ENCODE measurements around the gene SYT17.

DNA sequence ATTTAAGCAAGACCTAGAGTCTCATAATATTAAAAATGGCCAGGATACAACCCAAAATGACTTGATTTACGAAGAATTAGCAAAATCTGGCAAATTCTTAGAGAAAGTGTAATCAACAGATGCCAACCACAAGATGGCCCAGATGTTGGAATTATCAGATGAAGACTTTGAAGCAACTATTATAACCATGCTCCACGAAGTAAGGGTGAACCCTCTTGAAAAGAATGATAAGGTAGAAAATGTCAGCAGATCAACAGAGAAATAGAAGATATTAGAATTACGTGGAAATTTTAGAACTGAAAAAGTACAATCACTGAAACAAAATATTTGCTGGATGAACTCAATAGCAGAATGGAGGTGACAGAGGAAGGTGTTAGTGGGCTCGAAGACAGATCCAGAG lies 67.4 kb downstream of the SYT17 start:
- TF ChIP-seq, protein P1, sequence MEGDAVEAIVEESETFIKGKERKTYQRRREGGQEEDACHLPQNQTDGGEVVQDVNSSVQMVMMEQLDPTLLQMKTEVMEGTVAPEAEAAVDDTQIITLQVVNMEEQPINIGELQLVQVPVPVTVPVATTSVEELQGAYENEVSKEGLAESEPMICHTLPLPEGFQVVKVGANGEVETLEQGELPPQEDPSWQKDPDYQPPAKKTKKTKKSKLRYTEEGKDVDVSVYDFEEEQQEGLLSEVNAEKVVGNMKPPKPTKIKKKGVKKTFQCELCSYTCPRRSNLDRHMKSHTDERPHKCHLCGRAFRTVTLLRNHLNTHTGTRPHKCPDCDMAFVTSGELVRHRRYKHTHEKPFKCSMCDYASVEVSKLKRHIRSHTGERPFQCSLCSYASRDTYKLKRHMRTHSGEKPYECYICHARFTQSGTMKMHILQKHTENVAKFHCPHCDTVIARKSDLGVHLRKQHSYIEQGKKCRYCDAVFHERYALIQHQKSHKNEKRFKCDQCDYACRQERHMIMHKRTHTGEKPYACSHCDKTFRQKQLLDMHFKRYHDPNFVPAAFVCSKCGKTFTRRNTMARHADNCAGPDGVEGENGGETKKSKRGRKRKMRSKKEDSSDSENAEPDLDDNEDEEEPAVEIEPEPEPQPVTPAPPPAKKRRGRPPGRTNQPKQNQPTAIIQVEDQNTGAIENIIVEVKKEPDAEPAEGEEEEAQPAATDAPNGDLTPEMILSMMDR (optimal IDR thresholded peaks at IDR 0.05 in 1 of 3, IDR thresholded peaks at IDR 0.05 in 1 of 3, conservative IDR thresholded peaks at IDR 0.05 in 1 of 3; ENCODE audit: extremely low read depth in 1 of 3, insufficient read depth in 2 of 3, low read length in 3 of 3): no peak
- TF ChIP-seq EZH2 (IDR thresholded peaks at IDR 0.05; ENCODE audit: low read length): no peak
